Medulla oblongata (tissue), 1 donor: ENCODE results near the gene MSH5.

Experiments
- DNase-seq: peaks from one replicate; pipeline ENCODE4 v3.0.0-alpha.2; 2015; ENCODE audit errors: extremely low spot score

The MSH5 gene

GRCh38 chr6:31729515-31729978 is 10.3 kb upstream of the MSH5 start:
- peak; percentile 91 for DNase-seq

- DNase-seq: peak; percentile 89
These were observed 9.7 kb upstream of the MSH5 start for GRCh38 chr6:31729979-31730630.

DNA sequence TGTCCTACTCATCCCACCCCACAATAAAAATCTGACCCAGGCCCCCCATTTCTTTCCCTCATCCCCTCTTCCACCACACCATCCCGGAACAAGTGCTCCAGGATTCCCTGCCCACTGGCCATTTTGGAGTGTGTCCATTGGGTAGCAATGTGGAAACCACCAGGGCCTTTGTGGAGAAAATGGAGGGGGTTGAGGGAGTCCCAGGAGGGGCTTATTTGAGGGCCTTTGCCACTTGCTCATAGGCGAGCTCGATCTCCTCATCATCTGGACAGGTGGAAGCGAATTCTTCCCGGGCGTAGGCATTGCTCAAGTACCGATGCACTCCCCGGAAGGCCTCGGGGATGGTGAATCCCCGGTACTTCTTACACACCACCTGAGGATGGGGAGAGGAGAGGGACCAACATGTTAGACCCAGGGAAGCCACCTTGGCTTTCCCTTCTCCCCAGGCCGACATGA is 9.1 kb upstream of the MSH5 start:
- DNase-seq: no peak

- DNase-seq: no peak
These were observed 7.8 kb upstream of the MSH5 start for GRCh38 chr6:31732029-31732428.

DNA sequence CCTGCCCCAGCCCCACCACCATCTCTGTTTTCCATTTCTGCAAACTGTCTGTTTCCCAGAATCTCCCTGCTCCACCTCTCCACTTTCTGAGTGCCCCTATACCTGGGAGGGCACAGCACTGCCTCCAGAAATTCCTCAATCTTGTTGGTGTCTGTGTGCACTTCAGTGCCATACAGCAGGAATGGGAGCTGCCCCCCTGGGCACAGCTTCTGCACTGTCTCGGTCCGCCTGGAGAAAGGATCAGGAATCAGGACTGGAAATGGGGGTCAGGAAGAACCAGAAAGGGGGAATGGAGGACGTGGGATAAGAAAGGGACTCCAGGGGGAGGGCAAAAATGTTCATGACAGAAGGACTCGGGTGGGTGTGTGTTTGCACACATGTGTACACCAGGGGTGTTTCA is 6.1 kb upstream of the MSH5 start:
- no peak for DNase-seq

DNA sequence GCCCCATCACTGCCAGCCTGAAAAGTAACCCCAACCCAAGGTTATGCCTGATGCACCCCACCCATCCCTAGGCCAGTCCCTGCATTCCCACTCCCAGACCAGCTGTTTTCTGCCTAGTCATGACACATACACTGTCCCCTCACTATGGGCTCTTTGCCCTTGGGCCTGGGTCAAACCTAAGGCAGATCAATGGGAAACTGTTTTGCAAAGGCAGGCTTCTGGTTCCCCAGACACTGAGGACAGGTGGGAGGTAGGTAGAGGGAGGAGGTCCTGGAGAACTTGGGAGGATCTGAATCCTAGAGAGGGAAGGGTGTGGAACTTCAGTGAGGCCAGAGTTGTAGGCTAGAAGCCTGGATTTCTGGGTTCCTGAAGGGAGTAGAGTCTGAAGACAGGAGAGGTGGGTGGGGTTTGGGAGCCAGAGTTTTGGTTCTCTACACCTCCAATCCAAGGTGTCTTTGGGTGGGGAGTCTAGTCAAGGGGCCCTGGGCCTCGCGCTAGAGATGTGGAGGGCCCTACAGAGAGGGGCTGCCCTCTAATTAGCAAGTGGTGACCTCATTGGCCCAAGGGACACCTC is 5.5 kb upstream of the MSH5 start:
- DNase-seq: no peak

GRCh38 chr6:31734821-31735406 is 4.9 kb upstream of the MSH5 start:
- peak; percentile 33 for DNase-seq

DNA sequence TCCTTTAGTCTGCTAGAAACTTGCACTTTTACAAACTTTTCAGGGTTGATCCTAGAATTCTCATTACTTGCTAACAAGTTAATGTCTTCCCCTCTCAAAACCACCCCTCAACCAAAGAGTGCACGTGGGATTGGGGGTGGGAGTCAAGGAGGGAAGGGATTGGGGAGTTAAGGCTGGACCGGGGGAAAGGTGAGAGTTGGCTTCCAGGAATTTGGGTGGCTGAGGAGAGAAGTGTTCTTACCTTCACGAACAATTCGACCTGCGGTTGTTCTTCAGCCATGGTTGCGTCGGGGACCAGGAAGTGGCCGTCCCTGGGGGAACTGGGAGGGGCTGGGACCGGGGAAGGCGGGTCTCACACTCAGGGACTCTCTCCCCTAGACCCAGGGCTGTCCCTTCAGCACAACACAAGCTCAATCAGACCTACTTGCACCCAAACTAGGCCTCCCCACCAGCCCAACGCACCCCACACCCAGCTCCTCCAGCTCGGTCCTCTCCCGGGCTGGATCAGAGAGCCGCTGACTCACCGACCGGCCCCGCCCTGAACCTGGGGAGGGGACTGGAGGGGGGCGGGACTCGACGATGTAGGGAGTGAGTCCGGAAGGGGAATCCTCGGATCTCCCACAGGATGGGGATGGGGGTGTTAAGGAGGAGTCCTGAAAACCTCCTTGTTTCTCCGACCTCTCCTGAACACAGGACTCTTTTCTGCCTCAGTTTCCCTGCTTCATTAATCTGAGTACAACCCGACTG is 3.6 kb upstream of the MSH5 start, which contains the start of gene CLIC1:
TSS of gene CLIC1 (minus strand) at position 510 of the 747 bp plus-strand sequence. CDS start at position 280, 230 bp downstream.
- DNase-seq: peak; percentile 59

- no peak for DNase-seq
These were observed 3.0 kb upstream of the MSH5 start for GRCh38 chr6:31736768-31737314.

DNA sequence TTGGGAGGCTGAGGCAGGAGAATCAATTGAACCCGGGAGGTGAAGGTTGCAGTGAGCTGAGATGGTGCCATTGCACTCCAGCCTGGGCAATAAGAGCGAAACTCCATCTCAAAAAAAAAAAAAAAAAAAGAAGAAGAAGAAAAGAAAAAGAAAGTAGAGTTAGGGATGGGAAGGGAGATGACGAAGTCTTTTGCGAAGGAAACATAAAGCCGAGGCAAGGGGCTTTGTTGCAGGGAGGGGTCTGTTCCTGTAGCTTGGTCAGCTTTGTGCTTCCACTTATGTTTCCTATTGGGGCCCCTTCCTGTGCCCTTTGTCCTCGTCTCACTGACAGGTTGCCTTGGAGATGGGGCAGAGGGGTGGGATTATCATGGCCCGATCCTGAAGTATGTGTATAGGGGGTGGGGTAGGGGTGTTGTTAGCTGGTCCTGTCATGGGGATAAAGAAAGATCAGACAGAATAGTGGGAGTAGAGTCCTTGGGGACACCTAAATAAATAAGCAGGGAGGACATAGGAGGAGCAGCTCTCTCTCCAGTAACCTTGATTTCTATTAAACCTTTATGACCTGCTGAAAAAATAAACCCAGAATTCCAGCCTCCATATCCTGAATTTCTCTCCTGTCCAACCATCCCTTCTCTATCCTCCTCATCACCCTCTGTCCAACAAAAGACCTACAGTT is 2.4 kb upstream of the MSH5 start:
- no peak for DNase-seq

DNA sequence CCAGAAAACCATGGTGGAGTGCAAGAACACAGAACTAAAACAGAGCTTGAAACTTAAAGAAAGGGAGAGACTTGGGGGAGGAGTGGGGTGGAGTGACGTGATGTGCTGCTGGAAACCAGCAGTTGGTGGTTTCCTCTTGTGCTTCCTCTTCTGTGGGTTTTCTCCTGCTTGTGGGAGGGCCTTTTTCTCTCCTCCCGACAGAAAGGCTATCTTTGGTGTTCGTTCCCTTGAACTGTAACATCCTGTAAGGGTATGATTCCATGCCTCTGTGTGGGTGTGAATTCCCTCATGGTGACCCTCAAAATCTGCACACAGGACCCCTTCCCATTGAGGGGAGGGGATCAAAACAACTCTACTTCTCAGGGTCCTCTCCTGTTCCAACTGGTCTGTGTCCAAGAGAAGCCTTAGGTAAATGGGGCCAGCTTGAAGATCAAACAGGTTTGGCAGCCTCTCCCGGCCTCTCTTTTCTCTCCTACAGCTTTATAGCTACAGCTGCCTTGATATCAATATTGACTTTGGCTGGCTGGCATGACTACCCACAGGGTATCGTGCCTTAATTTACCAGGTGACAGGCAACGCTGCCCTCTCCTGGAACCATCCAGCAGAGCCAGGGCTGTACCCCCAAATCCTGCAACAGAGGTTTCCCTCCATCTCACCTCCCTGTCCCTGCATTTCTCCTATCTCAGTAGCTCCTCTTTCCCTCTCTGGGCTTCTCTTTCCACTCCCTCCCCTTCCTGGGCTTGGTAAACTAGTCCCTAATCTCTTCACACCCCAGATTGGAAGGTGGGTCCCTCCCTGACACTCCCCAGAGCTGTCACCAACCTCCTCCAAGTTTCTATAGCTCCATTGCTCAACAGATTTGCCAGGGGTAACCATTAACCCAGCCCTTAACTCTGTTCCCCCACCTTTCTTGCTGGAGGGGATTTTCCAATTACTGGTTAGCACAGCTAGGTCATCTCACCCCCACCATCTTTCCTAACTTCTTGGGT is 1.5 kb upstream of the MSH5 start:
- peak; percentile 77 for DNase-seq

- peak; percentile 21 for DNase-seq
These were observed 805 bp downstream of the MSH5 start for GRCh38 chr6:31740397-31741223.

DNA sequence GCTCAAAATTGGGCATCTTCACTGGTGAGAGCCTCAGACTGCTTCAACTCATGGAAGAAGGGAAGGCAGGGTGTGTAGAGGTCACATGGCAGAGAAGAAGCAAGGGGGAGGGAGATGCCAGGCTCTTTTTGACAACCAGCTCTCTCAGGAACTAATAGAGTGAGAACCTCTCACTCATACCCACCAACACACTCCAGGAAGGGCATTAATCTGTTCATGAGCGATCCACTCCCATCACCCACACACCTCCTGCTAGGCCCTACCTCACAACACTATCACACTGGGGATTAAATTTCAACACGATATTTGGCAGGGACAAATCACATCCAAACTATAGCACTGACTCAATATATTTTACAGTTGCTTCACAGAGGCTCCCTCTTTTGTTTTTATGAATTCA is 2.0 kb downstream of the MSH5 start:
- DNase-seq: no peak

- DNase-seq: no peak
These were observed 3.1 kb downstream of the MSH5 start for GRCh38 chr6:31742894-31743293.

DNA sequence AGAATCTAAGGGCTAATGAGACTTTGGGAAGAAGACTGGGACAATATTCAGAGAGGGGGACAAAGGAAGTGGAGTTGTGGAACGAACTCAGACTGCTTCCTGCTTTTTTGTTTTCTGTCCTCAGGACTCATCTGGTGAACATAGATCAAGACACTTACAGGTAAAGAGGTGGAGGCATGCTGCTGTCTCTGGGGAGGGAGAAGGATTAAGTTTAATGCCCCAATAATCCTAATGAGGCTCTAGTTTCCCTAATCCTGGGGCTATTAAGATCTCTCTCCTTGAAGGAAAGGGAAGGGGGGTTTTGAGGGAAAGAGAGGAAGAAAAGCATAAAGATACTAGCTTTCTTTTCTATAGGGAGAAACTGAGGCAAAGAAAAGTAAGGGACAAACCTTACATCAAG is 4.6 kb downstream of the MSH5 start:
- DNase-seq: no peak

DNA sequence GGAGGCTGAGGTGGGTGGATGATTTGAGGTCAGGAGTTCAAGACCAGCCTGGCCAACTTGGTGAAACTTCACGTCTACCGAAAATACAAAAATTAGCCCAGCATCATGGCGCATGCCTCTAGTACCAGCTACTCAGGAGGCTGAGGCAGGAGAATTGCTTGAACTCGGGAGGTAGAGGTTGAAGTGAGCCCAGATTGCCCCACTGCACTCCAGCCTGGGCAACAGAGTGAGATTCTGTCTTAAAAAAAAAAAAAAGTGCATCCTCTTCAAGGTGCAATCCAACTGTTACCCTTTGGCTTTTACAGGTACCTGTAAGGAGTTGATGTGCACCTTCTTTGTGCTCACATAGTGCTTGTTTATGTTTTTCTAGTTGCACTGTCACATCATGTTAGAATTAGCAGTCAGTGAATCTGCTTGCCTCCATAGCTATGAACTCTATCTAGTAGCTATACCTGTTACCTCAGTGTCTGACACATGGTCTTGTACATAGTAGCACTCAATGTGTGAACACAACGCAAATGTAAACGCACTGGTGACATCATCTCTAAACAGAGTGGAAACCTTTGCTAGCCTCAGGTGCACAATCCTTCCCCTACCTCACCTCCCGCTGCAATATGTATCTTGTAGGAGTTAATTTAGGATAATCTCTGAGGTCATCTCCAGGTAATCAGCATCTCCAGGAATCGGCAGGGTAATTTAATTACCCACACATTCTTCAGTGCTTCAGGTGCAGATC is 9.7 kb downstream of the MSH5 start:
- DNase-seq: no peak

- DNase-seq: no peak
These were observed 10.7 kb downstream of the MSH5 start for GRCh38 chr6:31750411-31751022.

GRCh38 chr6:31752739-31753319 is 13.0 kb downstream of the MSH5 start:
- no peak for DNase-seq
